Osteoblast (primary cell): ENCODE measurements around the gene GCNA. TPM values are rescaled to one million over a fixed set of nuclear protein-coding genes. Genes with fewer than 3 reads are reported as not detected.
A peak's percentile ranks its signal among the peaks of the same experiment; 100 is the strongest.

Experiments
- DNase-seq: peaks from one replicate; pipeline ENCODE4 v3.0.0; 2011; ENCODE audit warnings: low spot score, mixed read lengths; ENCODE audit not compliant: insufficient read length; ENCODE audit errors: missing footprints
- H2AFZ ChIP-seq: 2 replicates; pipeline ENCODE4 v1.6.0; 2011; ENCODE audit warnings: mild to moderate bottlenecking, low read length
- H3K27ac ChIP-seq: 2 replicates; pipeline ENCODE4 v1.5.1; 2011; ENCODE audit warnings: mild to moderate bottlenecking, low read depth, low read length, moderate library complexity
- H3K27me3 ChIP-seq: 2 replicates; pipeline ENCODE4 v1.6.0; 2012; ENCODE audit warnings: mild to moderate bottlenecking, control low read depth, inconsistent platforms, low read length, moderate library complexity; ENCODE audit not compliant: insufficient read depth
- H3K36me3 ChIP-seq: 2 replicates; pipeline ENCODE4 v1.5.1; 2011; ENCODE audit warnings: mild to moderate bottlenecking, low read length, control low read depth, moderate library complexity; ENCODE audit not compliant: insufficient read depth
- H3K4me1 ChIP-seq: 2 replicates; pipeline ENCODE4 v1.5.1; 2011; ENCODE audit warnings: mild to moderate bottlenecking, low read length, control low read depth, moderate library complexity; ENCODE audit not compliant: insufficient read depth
- H3K4me2 ChIP-seq: 2 replicates; pipeline ENCODE4 v1.6.0; 2011; ENCODE audit warnings: mild to moderate bottlenecking, low read length; ENCODE audit not compliant: insufficient read depth
- H3K4me3 ChIP-seq: fragments of 200-600 bp; sonication (generic); 3 replicates; pipeline ENCODE4 v1.5.1; 2012; ENCODE audit warnings: mild to moderate bottlenecking, low read length, inconsistent platforms; ENCODE audit not compliant: insufficient read depth
- H3K79me2 ChIP-seq: 2 replicates; pipeline ENCODE4 v1.6.0; 2012; ENCODE audit warnings: mild to moderate bottlenecking, low read length, control low read depth, inconsistent platforms; ENCODE audit not compliant: insufficient read depth
- H3K9me3 ChIP-seq: 2 replicates; pipeline ENCODE4 v1.5.1; 2011; ENCODE audit warnings: low read depth, low read length, control low read depth
- H4K20me1 ChIP-seq: 2 replicates; pipeline ENCODE4 v1.6.0; 2012; ENCODE audit warnings: mild to moderate bottlenecking, low read length, control low read depth; ENCODE audit not compliant: insufficient read depth
- CTCF ChIP-seq: IDR thresholded peaks from 2 replicates; pipeline ENCODE4 v1.5.1; 2011; ENCODE audit warnings: mild to moderate bottlenecking, low read depth, low read length, moderate library complexity; ENCODE audit errors: extremely low read depth
- total RNA-seq: library from RNA; depleted of rRNA; stranded (reverse); fragments of >200 nt; gene quantifications from 2 replicates; pipeline ENCODE4 v1.2.3, GENCODE V29; 2012

Gene GCNA
- total RNA-seq, 1 donor = 4.3 TPM

- no peak overlapping the region for H3K4me3 ChIP-seq
- no peaks in the 10 kb centered on the region for H3K4me1 ChIP-seq
- DNase-seq = no peak
- H2AFZ ChIP-seq = no peak overlapping the region
- TF ChIP-seq CTCF = no peak
- no peaks in the 10 kb centered on the region for H3K79me2 ChIP-seq
- H3K27me3 ChIP-seq = no peaks in the 10 kb centered on the region
- H3K9me3 ChIP-seq = no peaks in the 10 kb centered on the region
- H3K36me3 ChIP-seq = peaks cover 31% of the 10 kb centered on the region
- peak overlapping the region; percentile 43 for H3K27ac ChIP-seq
- H3K4me2 ChIP-seq = no peak overlapping the region
- H4K20me1 ChIP-seq = peaks cover 3% of the 10 kb centered on the region
These were observed 25.4 kb downstream of the GCNA start for GRCh38 chrX:71603618-71604017.

- H4K20me1 ChIP-seq = peaks cover 3% of the 10 kb centered on the region
- H3K79me2 ChIP-seq = no peaks in the 10 kb centered on the region
- no peak overlapping the region for H2AFZ ChIP-seq
- H3K27me3 ChIP-seq = peaks cover 1% of the 10 kb centered on the region
- no peak overlapping the region for H3K4me3 ChIP-seq
- peak overlapping the region; percentile 4 for H3K27ac ChIP-seq
- H3K36me3 ChIP-seq = peaks cover 37% of the 10 kb centered on the region
- H3K4me2 ChIP-seq = no peak overlapping the region
- peak; percentile 64 for DNase-seq
- peaks cover under 1% of the 10 kb centered on the region for H3K9me3 ChIP-seq
- H3K4me1 ChIP-seq = no peaks in the 10 kb centered on the region
- no peak for TF ChIP-seq CTCF
These were observed 25.9 kb downstream of the GCNA start for GRCh38 chrX:71604141-71604540.

- H3K4me3 ChIP-seq = no peak overlapping the region
- H3K36me3 ChIP-seq = peaks cover 43% of the 10 kb centered on the region
- H3K79me2 ChIP-seq = no peaks in the 10 kb centered on the region
- no peak for TF ChIP-seq CTCF
- H3K9me3 ChIP-seq = peaks cover 2% of the 10 kb centered on the region
- H3K4me1 ChIP-seq = no peaks in the 10 kb centered on the region
- H2AFZ ChIP-seq = no peak overlapping the region
- peaks cover 2% of the 10 kb centered on the region for H3K27me3 ChIP-seq
- peaks cover 3% of the 10 kb centered on the region for H4K20me1 ChIP-seq
- no peak overlapping the region for H3K4me2 ChIP-seq
- DNase-seq = no peak
- peak overlapping the region; percentile 4 for H3K27ac ChIP-seq
These were observed 26.7 kb downstream of the GCNA start for GRCh38 chrX:71604796-71605568.

- no peak overlapping the region for H2AFZ ChIP-seq
- H3K27me3 ChIP-seq = peaks cover 2% of the 10 kb centered on the region
- no peak overlapping the region for H3K27ac ChIP-seq
- peaks cover 3% of the 10 kb centered on the region for H4K20me1 ChIP-seq
- no peaks in the 10 kb centered on the region for H3K79me2 ChIP-seq
- no peaks in the 10 kb centered on the region for H3K4me1 ChIP-seq
- peaks cover 55% of the 10 kb centered on the region for H3K36me3 ChIP-seq
- TF ChIP-seq CTCF = no peak
- no peak for DNase-seq
- no peak overlapping the region for H3K4me3 ChIP-seq
- peaks cover 2% of the 10 kb centered on the region for H3K9me3 ChIP-seq
- no peak overlapping the region for H3K4me2 ChIP-seq
These were observed 28.4 kb downstream of the GCNA start for GRCh38 chrX:71606536-71607216.
